Fibroblast of lung (primary cell): ENCODE measurements around the gene SPEM3.

Source experiments
- EZH2 ChIP-seq: IDR thresholded peaks from 2 replicates; pipeline ENCODE4 v1.5.1; 2012; ENCODE audit warnings: low read length, control low read depth, mild to moderate bottlenecking; ENCODE audit errors: missing control alignments
- TF ChIP-seq, protein P1 (sequence below), 2 donors: IDR thresholded peaks in 1 of 2; conservative IDR thresholded peaks in 1 of 2; 1 replicate in 1 of 2; 2 replicates in 1 of 2; pipeline ENCODE4 v1.5.1; 2011 to 2012; ENCODE audit warnings: low read length in 2 of 2, control low read depth in 1 of 2, inconsistent platforms in 1 of 2, low read depth in 1 of 2, mild to moderate bottlenecking in 1 of 2

DNA sequence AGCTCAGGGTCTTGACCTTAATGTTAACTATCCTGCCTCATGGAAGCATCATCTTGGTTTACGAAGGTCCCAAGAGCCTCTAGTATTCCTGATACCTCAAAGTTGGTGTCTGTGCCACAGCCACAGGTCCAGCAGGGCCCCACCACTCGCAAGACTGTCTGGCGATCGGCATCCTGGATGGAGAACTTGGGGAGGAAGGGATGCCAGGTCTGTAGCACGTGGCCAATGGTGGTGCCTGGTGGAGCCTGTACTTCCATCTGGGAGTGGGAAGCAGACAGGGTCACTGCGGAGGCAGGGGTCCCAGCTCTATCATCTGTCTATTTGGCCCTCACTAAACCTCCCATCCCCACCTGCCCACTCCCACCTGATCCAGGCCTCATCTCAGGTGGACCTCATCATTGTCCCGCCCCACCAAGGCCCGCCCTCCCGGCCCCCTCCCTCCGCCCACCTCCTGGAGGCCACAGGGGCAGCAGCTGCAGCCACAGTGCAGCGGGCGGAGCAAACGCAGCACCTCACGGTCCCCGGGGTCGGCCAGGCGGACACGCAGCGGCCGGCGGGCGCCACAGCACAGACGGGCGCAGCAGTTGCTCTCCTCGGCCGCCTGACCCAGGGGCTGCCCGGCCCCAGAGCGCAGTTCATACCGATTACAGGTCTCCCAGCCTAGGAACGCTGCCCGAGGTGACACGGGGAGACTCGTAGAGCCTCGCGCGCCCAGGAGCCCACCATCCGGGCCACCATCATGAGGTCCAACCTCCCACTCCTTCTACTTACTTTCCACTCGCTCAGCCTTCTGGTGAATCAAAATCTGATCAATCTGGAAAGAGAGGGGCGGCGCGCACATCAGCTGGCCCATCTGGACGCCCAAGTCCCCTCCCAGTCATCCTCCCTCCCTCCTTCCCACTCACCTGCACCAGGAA is 35.7 kb upstream of the SPEM3 start:
- TF ChIP-seq, protein P1, sequence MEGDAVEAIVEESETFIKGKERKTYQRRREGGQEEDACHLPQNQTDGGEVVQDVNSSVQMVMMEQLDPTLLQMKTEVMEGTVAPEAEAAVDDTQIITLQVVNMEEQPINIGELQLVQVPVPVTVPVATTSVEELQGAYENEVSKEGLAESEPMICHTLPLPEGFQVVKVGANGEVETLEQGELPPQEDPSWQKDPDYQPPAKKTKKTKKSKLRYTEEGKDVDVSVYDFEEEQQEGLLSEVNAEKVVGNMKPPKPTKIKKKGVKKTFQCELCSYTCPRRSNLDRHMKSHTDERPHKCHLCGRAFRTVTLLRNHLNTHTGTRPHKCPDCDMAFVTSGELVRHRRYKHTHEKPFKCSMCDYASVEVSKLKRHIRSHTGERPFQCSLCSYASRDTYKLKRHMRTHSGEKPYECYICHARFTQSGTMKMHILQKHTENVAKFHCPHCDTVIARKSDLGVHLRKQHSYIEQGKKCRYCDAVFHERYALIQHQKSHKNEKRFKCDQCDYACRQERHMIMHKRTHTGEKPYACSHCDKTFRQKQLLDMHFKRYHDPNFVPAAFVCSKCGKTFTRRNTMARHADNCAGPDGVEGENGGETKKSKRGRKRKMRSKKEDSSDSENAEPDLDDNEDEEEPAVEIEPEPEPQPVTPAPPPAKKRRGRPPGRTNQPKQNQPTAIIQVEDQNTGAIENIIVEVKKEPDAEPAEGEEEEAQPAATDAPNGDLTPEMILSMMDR (conservative IDR thresholded peaks at IDR 0.05 in 1 of 2, IDR thresholded peaks at IDR 0.05 in 1 of 2; ENCODE audit: low read depth in 1 of 2, low read length in 2 of 2) = no peak
- no peak for TF ChIP-seq EZH2
